Heart right ventricle (tissue), 16 donors: ENCODE data around the gene R3HDM4. TPM values are rescaled to one million over a fixed set of nuclear protein-coding genes. Genes with fewer than 3 reads are reported as not detected.

Source experiments
- ATAC-seq, 8 donors: fragments of 200-7000 bp; cut with Tn5 transposase; one replicate each; pipeline ENCODE4 v1.9.1; 2020; ENCODE audit warnings: mild to moderate bottlenecking in 8 of 8, moderate library complexity in 8 of 8, moderate number of reproducible peaks in 1 of 8
- DNase-seq, 2 donors: peaks; one replicate each; pipeline ENCODE4 v3.0.0-alpha.2; 2020
- H3K27ac ChIP-seq, 10 donors: fragments of 200-600 bp; sonication (generic) in 2 of 10; one replicate each; pipeline versions ENCODE4 v1.5.0 to v1.8.0; 2020 to 2022; ENCODE audit warnings: mild to moderate bottlenecking in 3 of 10
- H3K27me3 ChIP-seq, 7 donors: fragments of 200-600 bp; one replicate each; pipeline ENCODE4 v1.8.0; 2021 to 2022; ENCODE audit warnings: mild to moderate bottlenecking in 2 of 7
- H3K36me3 ChIP-seq, 9 donors: fragments of 200-600 bp; sonication (generic) in 1 of 9; one replicate each; pipeline versions ENCODE4 v1.5.0 to v1.8.0; 2020 to 2022; ENCODE audit warnings: mild to moderate bottlenecking in 2 of 9
- H3K4me1 ChIP-seq, 9 donors: fragments of 200-600 bp; sonication (generic) in 1 of 9; one replicate each; pipeline versions ENCODE4 v1.5.0 to v1.8.0; 2020 to 2022; ENCODE audit warnings: mild to moderate bottlenecking in 4 of 9
- H3K4me3 ChIP-seq, 10 donors: fragments of 200-600 bp; sonication (generic) in 2 of 10; one replicate each; pipeline versions ENCODE4 v1.5.0 to v1.8.0; 2020 to 2022; ENCODE audit warnings: mild to moderate bottlenecking in 7 of 10, moderate library complexity in 2 of 10
- H3K9me3 ChIP-seq, 11 donors: fragments of 200-600 bp in 10 of 11; sonication (generic) in 2 of 11; one replicate each; pipeline versions ENCODE4 v1.5.0 to v1.8.0; 2013 to 2022; ENCODE audit warnings: mild to moderate bottlenecking in 2 of 11, control low read depth in 1 of 11, moderate library complexity in 1 of 11
- WGBS, 2 donors: extraction: QIAGEN DNeasy Blood & Tissue Kit; methylation state at CpG; one replicate each; pipeline ENCODE4 v1.1.7; 2013; ENCODE audit warnings: inconsistent platforms in 1 of 2; 5-methylcytosine and 5-hydroxymethylcytosine counted together
- intact Hi-C, 10 donors: fragments of 100-400 bp; cut with DNase I; formaldehyde crosslinking; loops; one replicate each; pipeline versions ENCODE4 v1.11.1 to v1.14.2; 2022
- polyA plus RNA-seq, 2 donors: library from polyadenylated mRNA; stranded (reverse); fragments of 200-250 nt; gene quantifications; one replicate each; pipeline ENCODE4 v1.2.3, GENCODE V29; 2013
- total RNA-seq, 10 donors: library from RNA; stranded (reverse); fragmentation: NEBNext Ultra II Directional in 3 of 10; extraction: Animal tissue kit (Norgen Biotek cat#: 25700) in 3 of 10; gene quantifications; one replicate each; pipeline versions ENCODE4 v1.2.1 to v1.2.4, GENCODE V29; 2021 to 2023
- TF ChIP-seq, protein P1 (sequence below), 9 donors: fragments of 200-600 bp; sonication (generic) in 2 of 9; IDR thresholded peaks; one replicate each; pipeline versions ENCODE4 v1.5.0 to v1.8.0; 2021 to 2022; ENCODE audit warnings: antibody characterized with exemption in 9 of 9, mild to moderate bottlenecking in 5 of 9, moderate library complexity in 1 of 9
- donor health status: Arrhythmogenic right ventricular cardiomyopathy.
- donor health status: ischemic (EF 13 %, LVEDD 7.1; RV severe dilation, severe dysfunction).
- donor health status: healthy with polysubstance abuse.
- donor health status: DM: no; HTN: yes; CAD: no.
- donor health status: DM: no; HTN: no; CAD: no.
- donor health status: ischemic (EF 25% LVEDD 6.9; RV normal size, moderate dysfunction).
- donor health status: ischemic (EF 25% LVEDD 5.7; RV mildly dilated, moderate dysfunction).
- donor health status: healthy.
- donor health status: DM: yes; HTN: yes; CAD: no.
- donor health status: Ischemic cardiomyopathy.
- donor health status: ischemic (EF 35%, LVEDD 5.7; RV mildly dilated, moderate dysfunction).
- donor health status: nonischemic (EF 11% LVEDD 7.7; RV severe dilation, severe dysfunction).
- donor health status: DM: yes; HTN: yes; CAD: no.
- donor health status: PGD.
- donor health status: ischemic (EF 29% LVEDD 5.4; RV normal size, mild dysfunction).
- donor health status: nonischemic (EF 23%, LVEDD 6.1; RV moderate dilation, normal function).

R3HDM4 gene
- total and polyA plus RNA-seq, 12 donors = 16.3 to 49.8 (median 20.8) TPM

DNA sequence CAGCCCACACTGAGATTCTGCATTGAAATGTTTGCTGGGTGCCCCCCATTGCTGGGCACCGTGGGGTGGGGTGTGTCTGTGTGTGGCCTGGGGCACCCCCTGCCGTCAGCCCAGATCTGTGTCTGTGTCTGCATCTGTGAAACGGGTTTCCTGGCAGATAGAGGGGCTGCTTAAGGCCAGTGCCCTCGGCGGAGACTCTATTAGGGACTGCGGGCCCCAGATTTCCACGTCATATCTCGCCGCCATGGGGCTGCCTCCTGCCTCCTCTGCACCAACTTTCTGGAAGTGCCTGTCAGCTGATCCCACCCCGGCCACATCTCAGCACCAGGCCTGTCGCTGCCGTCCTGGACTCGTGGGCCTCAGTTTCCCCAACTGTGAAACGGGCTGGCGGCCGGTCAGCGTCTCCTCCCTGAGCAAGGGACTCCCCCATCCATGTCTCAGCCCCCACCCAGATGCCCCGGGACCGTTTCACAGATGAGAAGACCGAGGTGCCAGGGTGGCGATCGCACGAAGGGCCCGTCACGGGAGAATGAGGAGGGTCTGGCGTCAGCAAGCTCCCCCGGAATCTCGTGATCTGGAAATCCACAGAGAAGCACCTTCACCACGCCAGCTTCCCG is 34.2 kb upstream of the R3HDM4 start:
- Histone ChIP-seq H3K36me3 (peaks cover 0 to 19% (median 0%) of the 10 kb centered on the region in 9 donors), H3K27me3 (no peaks in the 10 kb centered on the region), H3K27ac (peak overlapping the region in 1 of 10 donors; percentile 47), H3K9me3 (peaks cover 0 to 4% (median 0%) of the 10 kb centered on the region in 11 donors), H3K4me3 (no peak overlapping the region), H3K4me1 (peaks cover 0 to 24% (median 0%) of the 10 kb centered on the region in 9 donors)
- TF ChIP-seq, protein P1, sequence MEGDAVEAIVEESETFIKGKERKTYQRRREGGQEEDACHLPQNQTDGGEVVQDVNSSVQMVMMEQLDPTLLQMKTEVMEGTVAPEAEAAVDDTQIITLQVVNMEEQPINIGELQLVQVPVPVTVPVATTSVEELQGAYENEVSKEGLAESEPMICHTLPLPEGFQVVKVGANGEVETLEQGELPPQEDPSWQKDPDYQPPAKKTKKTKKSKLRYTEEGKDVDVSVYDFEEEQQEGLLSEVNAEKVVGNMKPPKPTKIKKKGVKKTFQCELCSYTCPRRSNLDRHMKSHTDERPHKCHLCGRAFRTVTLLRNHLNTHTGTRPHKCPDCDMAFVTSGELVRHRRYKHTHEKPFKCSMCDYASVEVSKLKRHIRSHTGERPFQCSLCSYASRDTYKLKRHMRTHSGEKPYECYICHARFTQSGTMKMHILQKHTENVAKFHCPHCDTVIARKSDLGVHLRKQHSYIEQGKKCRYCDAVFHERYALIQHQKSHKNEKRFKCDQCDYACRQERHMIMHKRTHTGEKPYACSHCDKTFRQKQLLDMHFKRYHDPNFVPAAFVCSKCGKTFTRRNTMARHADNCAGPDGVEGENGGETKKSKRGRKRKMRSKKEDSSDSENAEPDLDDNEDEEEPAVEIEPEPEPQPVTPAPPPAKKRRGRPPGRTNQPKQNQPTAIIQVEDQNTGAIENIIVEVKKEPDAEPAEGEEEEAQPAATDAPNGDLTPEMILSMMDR (IDR thresholded peaks at IDR 0.05) = no peak
- no peak for DNase-seq
- ATAC-seq = peak in 2 of 8 donors; percentile 11 to 20
- 91 to 96% methylated on average over 30 of the region's 30 CpGs for WGBS, 2 donors
- intact Hi-C loops = no loop called here

DNA sequence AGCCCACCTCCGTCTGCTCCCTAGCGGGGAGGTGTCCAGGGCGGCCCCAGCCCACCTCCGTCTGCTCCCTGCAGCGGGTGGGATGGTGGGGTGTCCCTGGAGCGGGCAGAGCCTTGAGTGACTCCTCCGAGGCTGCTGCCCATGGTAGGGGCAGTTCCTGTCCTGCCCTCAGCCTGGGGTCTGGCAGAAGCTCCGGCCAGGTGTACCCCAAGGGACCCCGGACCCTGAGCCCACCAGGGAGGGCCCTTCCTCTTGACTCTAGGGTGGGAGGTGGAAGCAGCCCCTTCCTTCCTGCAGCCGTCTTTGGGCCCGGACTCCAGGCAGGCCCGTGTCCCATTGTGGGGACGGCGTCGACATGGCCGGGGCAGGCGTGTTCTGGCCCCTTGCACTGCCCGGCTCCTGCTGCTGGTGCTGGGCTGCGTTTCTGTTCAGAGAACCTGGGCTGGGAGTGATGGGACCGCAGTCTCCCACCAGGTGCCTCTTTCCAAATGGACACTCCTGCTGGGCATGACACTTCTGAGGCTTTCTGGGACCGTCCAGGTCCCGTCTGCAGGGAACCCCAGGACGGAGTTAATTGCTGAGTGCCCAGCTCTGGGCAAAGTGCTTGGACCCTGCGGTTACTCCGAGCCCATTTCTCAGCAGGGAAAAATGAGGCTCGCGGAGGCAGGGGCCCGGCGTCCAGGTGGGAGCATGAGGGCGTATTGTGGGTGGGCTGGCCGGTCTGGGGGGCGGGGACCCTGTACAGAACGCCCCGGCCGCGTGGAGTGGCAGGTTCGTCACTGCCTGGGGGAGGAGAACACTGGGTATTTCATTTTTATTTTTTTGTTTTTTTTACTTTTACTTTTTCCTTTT is 32.6 kb upstream of the R3HDM4 start:
- peaks cover 0 to 22% (median 0%) of the 10 kb centered on the region in 9 donors for H3K4me1 ChIP-seq
- peaks cover 0 to 4% (median 0%) of the 10 kb centered on the region in 11 donors for H3K9me3 ChIP-seq
- no peaks in the 10 kb centered on the region for H3K27me3 ChIP-seq
- ATAC-seq = no peak
- intact Hi-C loops = no loop called here
- WGBS, 2 donors = 84 to 89% methylated on average over 37 of the region's 37 CpGs
- TF ChIP-seq, protein P1 (IDR thresholded peaks at IDR 0.05) = no peak
- peaks cover 0 to 20% (median 0%) of the 10 kb centered on the region in 9 donors for H3K36me3 ChIP-seq
- no peak overlapping the region for H3K27ac ChIP-seq
- no peak overlapping the region for H3K4me3 ChIP-seq
- DNase-seq = no peak

DNA sequence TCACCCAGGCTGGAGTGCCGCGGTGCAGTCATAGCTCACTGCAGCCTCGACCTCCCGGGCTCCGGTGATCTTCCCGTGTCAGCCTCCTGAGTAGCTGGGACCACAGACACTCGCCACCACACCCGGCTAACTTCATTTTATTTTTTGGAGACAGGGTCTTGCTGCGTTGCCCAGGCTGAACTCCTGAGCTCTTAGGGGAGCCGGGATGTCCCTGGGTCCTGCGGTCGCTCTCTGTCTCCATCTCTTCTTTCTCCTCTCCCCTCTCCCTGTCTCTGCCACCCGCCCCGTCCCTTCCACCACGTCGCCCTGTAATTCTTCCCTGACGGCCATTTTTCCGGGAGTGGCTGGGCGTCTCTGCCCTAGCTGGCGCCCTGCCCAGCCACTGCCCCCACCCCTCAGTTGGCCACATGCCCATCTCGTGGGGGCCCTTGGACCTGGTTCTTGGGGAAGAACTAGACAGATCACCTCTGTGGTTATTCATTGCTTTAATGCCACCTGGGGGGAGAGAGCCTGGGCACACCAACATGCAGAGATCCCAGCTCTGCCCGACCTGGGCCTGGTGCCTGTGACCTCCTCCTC is 31.7 kb upstream of the R3HDM4 start:
- ATAC-seq (no peak), DNase-seq (no peak)
- TF ChIP-seq, protein P1 (IDR thresholded peaks at IDR 0.05) = no peak
- H3K4me3 ChIP-seq = no peak overlapping the region
- H3K27ac ChIP-seq = no peak overlapping the region
- peaks cover 0 to 30% (median 4%) of the 10 kb centered on the region in 9 donors for H3K4me1 ChIP-seq
- H3K36me3 ChIP-seq = peaks cover 0 to 20% (median 0%) of the 10 kb centered on the region in 9 donors
- WGBS, 2 donors = 78 to 83% methylated on average over 22 of the region's 22 CpGs
- peaks cover 0 to 4% (median 0%) of the 10 kb centered on the region in 11 donors for H3K9me3 ChIP-seq
- H3K27me3 ChIP-seq = no peaks in the 10 kb centered on the region
- intact Hi-C loops = no loop called here

GRCh38 chr19:944171-944567 is 31.1 kb upstream of the R3HDM4 start:
- intact Hi-C loops = no loop called here
- Histone ChIP-seq H3K4me3 (no peak overlapping the region), H3K27ac (no peak overlapping the region), H3K27me3 (no peaks in the 10 kb centered on the region), H3K4me1 (peaks cover 0 to 35% (median 4%) of the 10 kb centered on the region in 9 donors), H3K36me3 (peaks cover 0 to 25% (median 0%) of the 10 kb centered on the region in 9 donors), H3K9me3 (peaks cover 0 to 4% (median 0%) of the 10 kb centered on the region in 11 donors)
- 63 to 64% methylated on average over 27 of the region's 27 CpGs for WGBS, 2 donors
- TF ChIP-seq, protein P1 (IDR thresholded peaks at IDR 0.05) = no peak
- ATAC-seq = no peak
- DNase-seq = no peak
